GM19023 (cell line): ENCODE data around the gene UTS2R.

Source experiments
- ATAC-seq: cut with Tn5 transposase; IDR thresholded peaks from one replicate; pipeline ENCODE4 v1.9.1; 2021; ENCODE audit warnings: mild to moderate bottlenecking, moderate library complexity; ENCODE audit not compliant: unreplicated experiment

UTS2R gene

GRCh38 chr17:82371333-82372248, at the start of gene UTS2R:
UTS2R (plus strand) TSS chr17:82371765; CDS start chr17:82374325, 2,560 bp downstream.
- no peak for ATAC-seq

DNA sequence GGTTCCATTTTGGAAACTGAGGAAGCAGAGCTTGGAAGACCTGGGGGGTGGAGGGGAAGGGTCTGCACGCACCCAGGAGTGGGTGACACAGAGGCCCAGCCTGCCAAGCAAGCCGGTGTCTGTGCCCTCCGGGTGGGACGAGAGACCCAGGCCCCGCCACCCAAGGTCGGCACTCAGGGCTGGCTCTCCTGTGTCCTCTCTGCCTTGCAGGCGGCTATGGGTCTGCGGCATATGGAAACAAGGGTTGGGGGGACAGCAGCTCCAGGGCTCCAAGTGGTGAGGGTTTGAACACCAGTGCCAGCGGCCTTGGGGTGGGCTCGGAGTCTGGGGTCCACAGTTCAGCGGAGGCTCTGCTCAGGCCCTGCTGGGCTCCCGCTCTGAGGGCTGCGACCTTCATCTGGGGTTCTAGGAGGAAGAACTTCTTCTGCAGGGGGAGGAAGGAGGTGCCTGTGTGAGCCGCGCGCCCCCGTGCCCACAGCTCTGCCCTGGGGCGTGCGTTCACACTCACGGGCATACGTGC, 49.6 kb upstream of the UTS2R start:
- ATAC-seq: no peak

GRCh38 chr17:82322526-82323453, 48.8 kb upstream of the UTS2R start:
- ATAC-seq: no peak

DNA sequence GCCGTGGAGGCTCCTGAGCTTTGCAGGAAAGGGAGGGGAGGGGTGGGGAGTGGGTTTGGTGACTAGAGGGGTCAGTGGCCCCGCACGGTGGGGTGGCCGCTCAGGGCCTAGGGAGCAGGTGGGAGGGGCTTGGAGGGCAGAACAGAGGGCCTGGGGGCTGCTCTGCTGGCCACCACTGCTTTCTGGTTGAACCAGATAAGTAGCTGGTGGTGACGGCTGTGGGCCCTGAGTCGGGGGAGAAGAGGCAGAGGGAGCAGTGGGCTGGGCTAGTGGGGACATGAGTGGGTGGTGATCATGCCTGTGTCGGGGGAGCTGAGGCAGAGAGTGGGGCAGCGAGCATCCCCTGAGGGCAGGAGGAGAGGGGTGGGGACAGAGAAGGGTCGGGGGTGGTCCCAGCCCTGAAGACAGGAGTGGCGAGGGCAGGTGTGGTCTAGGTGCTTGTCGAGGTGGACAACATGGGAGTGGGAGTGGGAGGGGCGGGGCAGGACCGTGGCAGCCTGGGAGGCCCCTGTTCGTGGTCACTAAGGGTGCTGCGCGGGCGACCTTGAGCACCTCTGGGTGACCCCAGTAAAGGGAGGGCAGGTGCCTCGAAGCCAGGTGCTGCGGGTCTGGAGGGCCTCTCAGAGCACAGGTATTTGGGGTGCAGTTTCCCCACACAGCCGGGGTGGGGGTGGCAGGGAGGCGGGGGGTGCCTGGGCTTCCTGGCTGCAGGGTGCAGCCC, 47.9 kb upstream of the UTS2R start:
- ATAC-seq: no peak

GRCh38 chr17:82324566-82325285, 46.8 kb upstream of the UTS2R start:
- no peak for ATAC-seq

GRCh38 chr17:82325286-82326180, 46.0 kb upstream of the UTS2R start:
- no peak for ATAC-seq

- no peak for ATAC-seq
Observed at GRCh38 chr17:82327289-82327688, 44.3 kb upstream of the UTS2R start.

- ATAC-seq: no peak
Observed at GRCh38 chr17:82327757-82328140, 43.8 kb upstream of the UTS2R start.

DNA sequence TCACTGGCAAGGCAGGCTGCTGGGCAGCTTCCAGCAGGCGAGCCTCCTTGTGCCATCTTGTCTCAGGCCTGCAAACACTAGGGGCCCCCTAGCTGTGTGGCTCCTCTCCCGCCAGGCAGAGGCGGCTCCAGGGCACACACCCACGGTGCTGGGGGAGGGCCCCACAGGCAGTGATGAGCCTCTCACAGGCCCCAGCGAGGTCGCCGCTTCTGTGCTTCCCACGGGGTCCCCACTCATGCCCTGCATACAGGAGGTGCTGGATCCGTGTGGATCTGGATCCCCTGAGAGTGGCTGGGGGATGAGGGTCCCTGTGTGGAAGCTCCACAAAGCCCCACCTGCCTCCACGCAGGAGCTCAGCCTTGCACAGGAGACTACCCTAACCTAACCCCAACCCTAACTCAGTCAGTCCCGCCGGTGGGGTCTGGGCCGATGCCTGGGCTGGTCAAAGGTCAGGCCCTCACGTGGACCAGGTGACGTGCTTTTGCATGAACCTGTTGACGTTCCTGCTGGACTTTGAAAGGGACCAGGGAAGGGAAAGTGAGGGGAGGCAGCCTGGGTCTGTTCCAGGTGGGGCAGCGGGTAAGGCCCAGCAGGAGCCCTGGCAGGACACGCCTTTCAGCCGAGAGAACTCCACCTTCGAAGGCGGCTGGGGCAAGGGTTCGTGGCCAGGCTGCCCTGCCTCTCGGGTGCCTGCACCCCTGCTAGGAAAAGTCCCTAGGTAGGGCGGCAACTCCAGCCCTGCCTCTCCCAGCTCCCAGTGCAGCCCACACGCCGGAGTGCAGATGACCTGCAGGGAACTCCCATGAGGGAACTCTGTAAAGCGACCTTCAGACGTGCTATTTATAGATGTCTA, 43.2 kb upstream of the UTS2R start:
- ATAC-seq: no peak

DNA sequence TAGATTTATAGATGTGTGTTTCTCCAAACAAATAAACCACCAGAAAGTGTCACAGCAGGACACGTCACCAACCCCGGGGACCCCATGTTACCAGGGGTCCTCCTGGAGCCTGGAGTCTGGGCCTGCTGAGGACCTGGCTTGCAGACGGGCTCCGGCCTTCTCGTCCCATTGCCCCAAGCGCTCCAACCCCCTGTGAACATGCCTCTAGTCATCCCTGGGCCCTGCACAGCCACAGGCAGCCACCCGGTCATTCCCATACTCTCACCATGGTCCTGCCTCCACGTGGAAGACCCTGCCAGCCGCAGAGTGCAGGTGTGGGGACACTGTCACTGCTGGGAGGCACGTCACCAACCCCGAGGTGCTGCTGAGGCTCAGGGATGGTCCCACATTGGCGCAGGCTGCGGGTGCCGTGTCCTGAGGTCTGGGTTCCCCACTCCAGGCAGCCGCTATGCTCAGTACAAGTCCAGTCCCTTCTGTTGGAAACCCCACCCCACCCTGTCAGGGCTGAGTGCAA, 42.5 kb upstream of the UTS2R start:
- ATAC-seq: no peak

GRCh38 chr17:82329683-82330321, 41.8 kb upstream of the UTS2R start:
- ATAC-seq: no peak

- ATAC-seq: no peak
Observed at GRCh38 chr17:82330322-82331239, 41.0 kb upstream of the UTS2R start.

DNA sequence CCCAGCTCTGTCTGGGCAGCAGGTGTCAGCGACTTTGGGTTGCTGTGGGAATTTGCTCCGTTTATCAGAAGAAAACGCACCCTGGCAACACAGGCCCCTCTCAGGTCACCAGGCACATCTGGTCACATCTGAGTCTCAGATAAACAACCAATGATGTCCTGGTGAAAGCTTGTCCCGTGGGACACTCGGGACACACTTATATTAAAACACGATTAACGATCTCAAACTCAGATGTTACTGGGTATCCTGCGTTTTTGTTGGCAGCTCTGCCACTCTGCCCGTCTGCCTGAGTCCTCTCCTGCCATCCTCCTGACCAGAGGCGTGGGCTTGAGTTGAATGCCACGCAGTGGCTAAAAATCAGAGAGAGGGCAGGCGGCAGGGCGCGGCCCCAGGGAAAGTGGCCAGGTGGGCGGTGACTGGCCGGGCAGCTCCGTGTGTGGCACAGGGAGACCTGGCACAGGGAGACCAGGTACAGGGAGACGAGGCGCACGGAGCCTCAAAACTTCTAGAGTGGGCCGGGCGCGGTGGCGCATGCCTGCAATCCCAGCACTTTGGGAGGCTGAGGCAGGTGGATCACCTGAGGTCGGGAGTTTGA, 40.1 kb upstream of the UTS2R start:
- no peak for ATAC-seq

DNA sequence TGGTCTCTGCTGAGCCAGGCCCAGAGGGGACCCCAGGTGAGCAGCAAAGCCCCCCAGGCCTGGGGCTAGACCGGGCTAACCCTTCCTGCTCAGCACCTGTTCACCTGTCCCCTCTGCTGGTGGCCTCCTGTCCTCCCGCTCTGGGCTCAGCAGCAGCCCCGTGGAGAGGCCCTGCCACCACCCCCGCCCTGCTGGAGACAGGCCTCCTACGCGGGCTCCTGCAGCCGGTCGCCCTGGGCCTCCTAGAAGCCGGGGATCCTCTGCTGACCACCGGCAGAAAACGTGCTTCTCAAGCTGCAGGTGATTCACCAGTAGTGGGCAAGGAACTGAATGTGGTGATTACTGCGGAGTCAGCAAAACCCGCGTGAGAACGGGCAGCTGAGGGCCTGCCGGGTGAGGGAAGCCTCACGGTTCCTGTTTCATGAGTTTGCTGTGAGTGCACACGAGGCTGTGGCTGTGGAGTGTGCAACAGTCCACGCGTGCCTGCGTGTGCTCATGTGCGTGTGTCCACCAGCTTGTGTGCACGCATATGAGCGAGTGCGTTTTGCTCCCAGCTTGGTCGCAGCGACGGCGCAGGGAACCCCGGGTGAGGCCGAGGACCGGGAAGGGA, 38.8 kb upstream of the UTS2R start:
- ATAC-seq: no peak

DNA sequence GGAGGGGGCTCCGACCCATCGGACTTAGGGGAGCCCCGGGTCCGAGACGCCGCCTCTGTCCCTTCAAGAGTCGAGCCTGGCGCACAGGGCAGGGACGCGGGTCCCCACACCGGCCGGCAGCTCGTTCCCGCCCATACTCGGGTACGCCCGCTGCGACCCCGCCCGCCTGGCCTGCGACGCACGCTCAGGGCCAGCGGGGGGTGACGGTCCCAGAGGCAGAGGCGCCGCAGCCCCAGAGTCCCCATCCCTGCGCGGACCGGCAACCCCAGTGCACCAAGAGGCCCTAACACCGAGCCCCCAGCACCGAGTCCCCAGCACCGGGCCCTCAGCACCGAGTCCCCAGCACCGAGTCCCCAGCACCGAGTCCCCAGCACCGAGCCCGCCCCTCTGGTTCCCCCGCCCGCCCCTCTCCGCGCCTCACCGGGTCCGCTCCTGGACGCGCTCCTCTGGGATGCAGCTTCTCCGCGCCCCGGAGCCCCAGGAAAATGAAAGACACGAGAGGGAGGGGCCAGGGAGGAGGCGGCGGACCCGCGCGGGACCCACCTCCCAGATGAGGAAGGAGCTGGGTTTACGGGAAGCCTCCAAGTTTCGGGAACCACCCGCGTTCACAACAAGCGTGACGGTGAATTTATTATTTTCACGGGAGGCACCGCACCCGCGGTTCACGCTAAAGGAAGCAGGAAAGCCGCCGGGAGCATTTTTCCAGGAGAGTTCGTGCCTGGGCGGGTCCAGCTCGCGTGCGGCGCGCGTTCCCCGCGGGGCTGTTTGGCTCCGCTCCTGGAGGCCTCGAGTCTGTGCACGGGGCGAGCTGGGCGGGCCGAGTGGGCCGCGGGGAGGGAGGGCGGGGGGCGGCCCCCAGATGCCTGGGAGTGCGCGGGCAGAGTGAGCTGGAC, 38.0 kb upstream of the UTS2R start, which contains the start of gene SECTM1:
SECTM1 (minus strand) TSS at position 488 of the 893 bp plus-strand sequence. CDS start 6,526 bp downstream, outside the sequence.
- no peak for ATAC-seq
